H1 (cell line): Measurements from ENCODE around the gene WWC1. TPM values are rescaled to one million over a fixed set of nuclear protein-coding genes. Genes with fewer than 3 reads are reported as not detected.

Source experiments
- MAX ChIP-seq: IDR thresholded peaks from 2 replicates; pipeline ENCODE4 v1.6.1; 2012; ENCODE audit warnings: inconsistent platforms
- RAD21 ChIP-seq, 2 experiments: IDR thresholded peaks in 1 of 2; conservative IDR thresholded peaks in 1 of 2; 2 replicates each; pipeline ENCODE4 v1.6.1; 2011; ENCODE audit warnings: low read depth in 2 of 2, low read length in 2 of 2, improper control_type of control experiment in 1 of 2, inconsistent platforms in 1 of 2, mild to moderate bottlenecking in 1 of 2, moderate library complexity in 1 of 2
- SP4 ChIP-seq: IDR thresholded peaks from 2 replicates; pipeline ENCODE4 v1.6.1; 2012; ENCODE audit warnings: low read length, inconsistent platforms
- polyA plus RNA-seq, 7 experiments: library from polyadenylated mRNA; depleted of rRNA in 3 of 7; stranded (reverse) in 5 of 7; unstranded in 2 of 7; fragments of >200 nt in 5 of 7; fragments of 200-250 nt in 2 of 7; gene quantifications; 1 replicate in 5 of 7; 2 replicates in 1 of 7; 4 replicates in 1 of 7; pipeline versions ENCODE4 v1.2.1 to v1.2.3, GENCODE V29; 2011 to 2013; ENCODE audit warnings: missing spikeins in 2 of 7, mixed read lengths in 2 of 7
- total RNA-seq: library from RNA; stranded (reverse); fragmentation: NEBNext Ultra II Directional; extraction: Animal tissue kit (Norgen Biotek cat#: 25700); gene quantifications from 2 replicates; pipeline ENCODE4 v1.2.1, GENCODE V29; 2021

The WWC1 gene
- total and polyA plus RNA-seq, 2 of the 8 experiments (the other 6 are each of a cell fraction or from before 2014, with no cell fraction given), result 16.4 to 41.1 TPM

GRCh38 chr5:168244838-168245559 lies 46.4 kb upstream of the WWC1 start (continued):
- TF ChIP-seq SP4 (no peak), MAX (no peak), RAD21 (IDR thresholded peaks at IDR 0.05 in 1 of 2, conservative IDR thresholded peaks at IDR 0.05 in 1 of 2; ENCODE audit: low read depth in 2 of 2, low read length in 2 of 2) (no peak)
